HepG2 (cell line): ENCODE results near the gene ACADVL. TPM values are rescaled to one million over a fixed set of nuclear protein-coding genes. Genes with fewer than 3 reads are reported as not detected.

Experiments
- CHD2 ChIP-seq: IDR thresholded peaks from 2 replicates; pipeline ENCODE4 v1.6.1; 2011; ENCODE audit warnings: low read depth, low read length, improper control_type of control experiment
- ETV5 ChIP-seq: IDR thresholded peaks from 2 replicates; pipeline ENCODE4 v1.6.1; 2018; ENCODE audit warnings: missing biosample characterization, missing genetic modification reagents, inconsistent platforms, borderline replicate concordance
- GMEB2 ChIP-seq: IDR thresholded peaks from 2 replicates; pipeline ENCODE4 v1.6.1; 2016; ENCODE audit warnings: missing biosample characterization, missing genetic modification reagents, low read depth
- HOXD1 ChIP-seq: sonication (generic); formaldehyde crosslinking; IDR thresholded peaks from 2 replicates; pipeline ENCODE4 v1.5.0; 2020; ENCODE audit warnings: missing genetic modification reagents
- KDM5B ChIP-seq: sonication (generic); formaldehyde crosslinking; IDR thresholded peaks from 2 replicates; pipeline ENCODE4 v1.4.0; 2020; ENCODE audit warnings: missing genetic modification reagents, mild to moderate bottlenecking, borderline replicate concordance
- LCORL ChIP-seq, 2 experiments: fragments of 450-650 bp in 1 of 2; sonication (generic) in 1 of 2; formaldehyde crosslinking in 1 of 2; IDR thresholded peaks; 2 replicates each; pipeline versions ENCODE4 v1.5.0 to v1.6.1; 2017 to 2020; ENCODE audit warnings: antibody characterized with exemption in 1 of 2, missing genetic modification reagents in 1 of 2
- PRMT3 ChIP-seq: sonication (generic); formaldehyde crosslinking; IDR thresholded peaks from 2 replicates; pipeline ENCODE4 v1.8.1; 2022; ENCODE audit warnings: low read depth, mild to moderate bottlenecking, moderate library complexity, missing genetic modification reagents, borderline replicate concordance
- RBFOX2 ChIP-seq: fragments of 200-400 bp; formaldehyde crosslinking; IDR thresholded peaks from 2 replicates; pipeline ENCODE4 v1.6.1; 2017; ENCODE audit warnings: low read depth, mild to moderate bottlenecking, low read length
- ZNF143 ChIP-seq: sonication (generic); formaldehyde crosslinking; IDR thresholded peaks from 2 replicates; pipeline ENCODE4 v1.4.0; 2020; ENCODE audit warnings: missing genetic modification reagents
- ZNF230 ChIP-seq: sonication (generic); formaldehyde crosslinking; IDR thresholded peaks from 2 replicates; pipeline ENCODE4 v1.4.0; 2020; ENCODE audit warnings: mild to moderate bottlenecking, missing genetic modification reagents
- ZNF598 ChIP-seq: sonication (generic); formaldehyde crosslinking; IDR thresholded peaks from 2 replicates; pipeline ENCODE4 v1.5.1; 2020; ENCODE audit warnings: mild to moderate bottlenecking, missing genetic modification reagents, borderline replicate concordance
- ZNF607 ChIP-seq: sonication (generic); formaldehyde crosslinking; IDR thresholded peaks from 2 replicates; pipeline ENCODE4 v1.5.1; 2020; ENCODE audit warnings: missing genetic modification reagents, mild to moderate bottlenecking, borderline replicate concordance
- ZNF713 ChIP-seq: sonication (generic); formaldehyde crosslinking; IDR thresholded peaks from 2 replicates; pipeline ENCODE4 v1.4.0; 2020; ENCODE audit warnings: mild to moderate bottlenecking, missing genetic modification reagents
- ZNF788 ChIP-seq: sonication (generic); formaldehyde crosslinking; IDR thresholded peaks from 2 replicates; pipeline ENCODE4 v1.5.0; 2020; ENCODE audit warnings: mild to moderate bottlenecking, missing genetic modification reagents, borderline replicate concordance
- ZNF841 ChIP-seq: sonication (generic); formaldehyde crosslinking; IDR thresholded peaks from 2 replicates; pipeline ENCODE4 v1.8.1; 2023; ENCODE audit warnings: missing genetic modification reagents, borderline replicate concordance
- ZSCAN22 ChIP-seq: sonication (generic); formaldehyde crosslinking; IDR thresholded peaks from 2 replicates; pipeline ENCODE4 v1.4.0; 2020; ENCODE audit warnings: mild to moderate bottlenecking, missing genetic modification reagents
- polyA plus RNA-seq, 8 experiments: library from polyadenylated mRNA; depleted of rRNA in 3 of 8; stranded (reverse) in 7 of 8; unstranded in 1 of 8; fragments of >200 nt; fragmentation: Illumina TruSeq in 4 of 8; extraction: Trizol in 4 of 8; gene quantifications; 2 replicates each; pipeline versions ENCODE4 v1.2.1 to v1.2.3, GENCODE V29; 2011 to 2016; ENCODE audit warnings: low read depth in 4 of 8, missing spikeins in 1 of 8, mixed read lengths in 1 of 8; ENCODE audit not compliant: insufficient read depth in 1 of 8
- total RNA-seq, 5 experiments: library from RNA; depleted of rRNA; stranded (reverse); fragments of >200 nt; fragmentation: Illumina TruSeq; extraction: Trizol; gene quantifications; 2 replicates each; pipeline ENCODE4 v1.2.3, GENCODE V29; 2016; ENCODE audit warnings: low read depth in 1 of 5
- TF ChIP-seq, protein P1 (sequence below): sonication (generic); formaldehyde crosslinking; IDR thresholded peaks from 2 replicates; pipeline ENCODE4 v1.4.0; 2020; ENCODE audit warnings: missing genetic modification reagents, borderline replicate concordance
- TF ChIP-seq, protein P2 (sequence below): IDR thresholded peaks from 2 replicates; pipeline ENCODE4 v1.4.0; 2020; ENCODE audit warnings: mild to moderate bottlenecking, missing genetic modification reagents
- TF ChIP-seq, protein P3 (sequence below): sonication (generic); formaldehyde crosslinking; IDR thresholded peaks from 2 replicates; pipeline ENCODE4 v1.8.1; 2022; ENCODE audit warnings: mild to moderate bottlenecking, missing genetic modification reagents

ACADVL gene
- total and polyA plus RNA-seq, 2 of the 13 experiments (the other 11 are each of a cell fraction or from before 2014, with no cell fraction given), result 219 to 412 TPM

DNA sequence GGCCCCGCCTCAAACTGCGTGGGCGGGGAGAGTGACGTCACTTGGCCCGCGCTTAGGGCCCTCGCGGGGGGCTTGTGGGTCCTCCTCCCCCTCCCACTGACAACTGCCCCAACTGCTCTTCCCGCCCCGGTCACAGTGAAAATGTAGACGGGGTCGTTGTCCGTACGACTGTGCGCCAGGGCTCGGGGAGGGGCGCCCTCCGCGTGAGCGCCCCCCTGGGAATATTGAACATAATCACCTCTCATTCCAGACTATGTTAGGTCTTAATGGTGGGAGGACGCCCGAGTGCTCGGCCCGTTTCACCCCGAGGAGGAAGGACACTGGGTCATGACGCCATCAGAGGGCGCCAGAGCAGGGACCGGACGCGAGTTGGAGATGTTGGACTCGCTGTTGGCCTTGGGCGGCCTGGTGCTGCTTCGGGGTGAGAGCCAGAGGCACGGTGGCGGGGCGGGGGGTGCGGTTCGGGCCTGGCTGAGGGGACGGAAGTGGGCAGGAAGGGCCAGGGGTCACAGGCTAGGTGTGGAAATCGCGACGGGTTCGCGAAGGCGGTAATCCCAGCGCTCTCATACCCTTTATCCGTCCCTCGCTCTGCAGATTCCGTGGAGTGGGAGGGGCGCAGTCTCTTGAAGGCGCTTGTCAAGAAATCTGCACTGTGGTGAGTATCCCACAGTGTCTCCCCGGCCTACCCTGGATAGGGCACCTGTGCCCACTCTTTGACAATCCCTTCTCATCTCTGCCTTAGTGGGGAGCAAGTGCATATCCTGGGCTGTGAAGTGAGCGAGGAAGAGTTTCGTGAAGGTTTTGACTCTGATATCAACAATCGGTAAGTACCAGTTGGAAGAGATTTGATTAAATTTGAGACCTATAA, 32.7 kb downstream of the ACADVL start, which contains the start of gene ELP5 (continued):
- TF ChIP-seq ETV5 (CRISPR knock-in tag) (peak; percentile 80), LCORL (IDR thresholded peaks at IDR 0.05) (no peak), LCORL (CRISPR knock-in tag; IDR thresholded peaks at IDR 0.05) (peak; percentile 79), KDM5B (CRISPR knock-in tag) (peak; percentile 73), ZNF143 (CRISPR knock-in tag) (peak; percentile 70), GMEB2 (no peak), RBFOX2 (peak; percentile 88), HOXD1 (CRISPR knock-in tag) (peak; percentile 53), ZNF841 (CRISPR knock-in tag) (no peak), ZNF598 (CRISPR knock-in tag) (no peak), ZSCAN22 (CRISPR knock-in tag) (no peak), ZNF230 (CRISPR knock-in tag) (peak; percentile 92), CHD2 (0 out of 2 replicates have a peak, but pooled peaks have one; percentile 11), ZNF788 (peak; percentile 83; the same call in 1 of the 2 replicates), ZNF607 (CRISPR knock-in tag) (peak; percentile 92), PRMT3 (no peak), ZNF713 (no peak)
- TF ChIP-seq, protein P1, sequence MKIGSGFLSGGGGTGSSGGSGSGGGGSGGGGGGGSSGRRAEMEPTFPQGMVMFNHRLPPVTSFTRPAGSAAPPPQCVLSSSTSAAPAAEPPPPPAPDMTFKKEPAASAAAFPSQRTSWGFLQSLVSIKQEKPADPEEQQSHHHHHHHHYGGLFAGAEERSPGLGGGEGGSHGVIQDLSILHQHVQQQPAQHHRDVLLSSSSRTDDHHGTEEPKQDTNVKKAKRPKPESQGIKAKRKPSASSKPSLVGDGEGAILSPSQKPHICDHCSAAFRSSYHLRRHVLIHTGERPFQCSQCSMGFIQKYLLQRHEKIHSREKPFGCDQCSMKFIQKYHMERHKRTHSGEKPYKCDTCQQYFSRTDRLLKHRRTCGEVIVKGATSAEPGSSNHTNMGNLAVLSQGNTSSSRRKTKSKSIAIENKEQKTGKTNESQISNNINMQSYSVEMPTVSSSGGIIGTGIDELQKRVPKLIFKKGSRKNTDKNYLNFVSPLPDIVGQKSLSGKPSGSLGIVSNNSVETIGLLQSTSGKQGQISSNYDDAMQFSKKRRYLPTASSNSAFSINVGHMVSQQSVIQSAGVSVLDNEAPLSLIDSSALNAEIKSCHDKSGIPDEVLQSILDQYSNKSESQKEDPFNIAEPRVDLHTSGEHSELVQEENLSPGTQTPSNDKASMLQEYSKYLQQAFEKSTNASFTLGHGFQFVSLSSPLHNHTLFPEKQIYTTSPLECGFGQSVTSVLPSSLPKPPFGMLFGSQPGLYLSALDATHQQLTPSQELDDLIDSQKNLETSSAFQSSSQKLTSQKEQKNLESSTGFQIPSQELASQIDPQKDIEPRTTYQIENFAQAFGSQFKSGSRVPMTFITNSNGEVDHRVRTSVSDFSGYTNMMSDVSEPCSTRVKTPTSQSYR (CRISPR knock-in tag), result 0 out of 2 replicates have a peak, but pooled peaks have one; percentile 44
- TF ChIP-seq, protein P2, sequence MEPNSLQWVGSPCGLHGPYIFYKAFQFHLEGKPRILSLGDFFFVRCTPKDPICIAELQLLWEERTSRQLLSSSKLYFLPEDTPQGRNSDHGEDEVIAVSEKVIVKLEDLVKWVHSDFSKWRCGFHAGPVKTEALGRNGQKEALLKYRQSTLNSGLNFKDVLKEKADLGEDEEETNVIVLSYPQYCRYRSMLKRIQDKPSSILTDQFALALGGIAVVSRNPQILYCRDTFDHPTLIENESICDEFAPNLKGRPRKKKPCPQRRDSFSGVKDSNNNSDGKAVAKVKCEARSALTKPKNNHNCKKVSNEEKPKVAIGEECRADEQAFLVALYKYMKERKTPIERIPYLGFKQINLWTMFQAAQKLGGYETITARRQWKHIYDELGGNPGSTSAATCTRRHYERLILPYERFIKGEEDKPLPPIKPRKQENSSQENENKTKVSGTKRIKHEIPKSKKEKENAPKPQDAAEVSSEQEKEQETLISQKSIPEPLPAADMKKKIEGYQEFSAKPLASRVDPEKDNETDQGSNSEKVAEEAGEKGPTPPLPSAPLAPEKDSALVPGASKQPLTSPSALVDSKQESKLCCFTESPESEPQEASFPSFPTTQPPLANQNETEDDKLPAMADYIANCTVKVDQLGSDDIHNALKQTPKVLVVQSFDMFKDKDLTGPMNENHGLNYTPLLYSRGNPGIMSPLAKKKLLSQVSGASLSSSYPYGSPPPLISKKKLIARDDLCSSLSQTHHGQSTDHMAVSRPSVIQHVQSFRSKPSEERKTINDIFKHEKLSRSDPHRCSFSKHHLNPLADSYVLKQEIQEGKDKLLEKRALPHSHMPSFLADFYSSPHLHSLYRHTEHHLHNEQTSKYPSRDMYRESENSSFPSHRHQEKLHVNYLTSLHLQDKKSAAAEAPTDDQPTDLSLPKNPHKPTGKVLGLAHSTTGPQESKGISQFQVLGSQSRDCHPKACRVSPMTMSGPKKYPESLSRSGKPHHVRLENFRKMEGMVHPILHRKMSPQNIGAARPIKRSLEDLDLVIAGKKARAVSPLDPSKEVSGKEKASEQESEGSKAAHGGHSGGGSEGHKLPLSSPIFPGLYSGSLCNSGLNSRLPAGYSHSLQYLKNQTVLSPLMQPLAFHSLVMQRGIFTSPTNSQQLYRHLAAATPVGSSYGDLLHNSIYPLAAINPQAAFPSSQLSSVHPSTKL (CRISPR knock-in tag), result peak; percentile 54; the same call in 1 of the 2 replicates
- TF ChIP-seq, protein P3, sequence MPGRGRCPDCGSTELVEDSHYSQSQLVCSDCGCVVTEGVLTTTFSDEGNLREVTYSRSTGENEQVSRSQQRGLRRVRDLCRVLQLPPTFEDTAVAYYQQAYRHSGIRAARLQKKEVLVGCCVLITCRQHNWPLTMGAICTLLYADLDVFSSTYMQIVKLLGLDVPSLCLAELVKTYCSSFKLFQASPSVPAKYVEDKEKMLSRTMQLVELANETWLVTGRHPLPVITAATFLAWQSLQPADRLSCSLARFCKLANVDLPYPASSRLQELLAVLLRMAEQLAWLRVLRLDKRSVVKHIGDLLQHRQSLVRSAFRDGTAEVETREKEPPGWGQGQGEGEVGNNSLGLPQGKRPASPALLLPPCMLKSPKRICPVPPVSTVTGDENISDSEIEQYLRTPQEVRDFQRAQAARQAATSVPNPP (CRISPR knock-in tag), result 0 out of 2 replicates have a peak, but pooled peaks have one; percentile 30
